ENCODE measurements around the gene DDN. TPM values are rescaled to one million over a fixed set of nuclear protein-coding genes. Genes with fewer than 3 reads are reported as not detected.

The DDN gene
- total and polyA plus RNA-seq, 8 donors: 0.03 to 0.12 (median 0.06) TPM; not detected in 3

GRCh38 chr12:48956279-48957140 is 42.7 kb downstream of the DDN start:
- ATAC-seq (peak; percentile 34 to 83 (median 75)), FAIRE-seq (no peak), DNase-seq (peak in 5 of 6 donors; percentile 53 to 78 (median 63))
- Histone ChIP-seq H3K27me3 (no peaks in the 10 kb centered on the region), H3K4me3 (peak overlapping the region; percentile 60 to 97 (median 94)), H3K36me3 (no peaks in the 10 kb centered on the region), H3K27ac (peak overlapping the region; percentile 35 to 66 (median 50)), H3K9me3 (no peaks in the 10 kb centered on the region), H3K4me1 (peaks cover 0 to 19% (median 6%) of the 10 kb centered on the region in 3 donors)
- WGBS, 2 donors: 2% methylated on average over 26 to 29 of the region's 29 CpGs
- TF ChIP-seq CTCF (IDR thresholded peaks at IDR 0.05): no peak
- intact Hi-C loops (cut with DNase I): no loop called here

- no peaks in the 10 kb centered on the region for H3K27me3 ChIP-seq
- H3K27ac ChIP-seq: no peak overlapping the region
- H3K36me3 ChIP-seq: no peaks in the 10 kb centered on the region
- no peak for TF ChIP-seq CTCF (IDR thresholded peaks at IDR 0.05)
- intact Hi-C loops (cut with DNase I): no loop called here
- H3K9me3 ChIP-seq: no peaks in the 10 kb centered on the region
- WGBS, 2 donors: 89 to 94% methylated on average over 3 of the region's 3 CpGs
- no peak overlapping the region for H3K4me3 ChIP-seq
- no peak for ATAC-seq
- H3K4me1 ChIP-seq: peaks cover 0 to 19% (median 6%) of the 10 kb centered on the region in 3 donors
- no peak for FAIRE-seq
- DNase-seq: no peak
These were observed 44.2 kb downstream of the DDN start for GRCh38 chr12:48954841-48955501.

- Histone ChIP-seq H3K9me3 (no peaks in the 10 kb centered on the region), H3K36me3 (no peaks in the 10 kb centered on the region), H3K27me3 (no peaks in the 10 kb centered on the region), H3K27ac (no peak overlapping the region), H3K4me3 (no peak overlapping the region), H3K4me1 (peaks cover 0 to 19% (median 6%) of the 10 kb centered on the region in 3 donors)
- ATAC-seq (no peak), DNase-seq (peak in 1 of 6 donors; percentile 6), FAIRE-seq (no peak)
- no peak for TF ChIP-seq CTCF (IDR thresholded peaks at IDR 0.05)
- WGBS, 2 donors: 96 to 97% methylated on average over 3 of the region's 3 CpGs
- intact Hi-C loops (cut with DNase I): no loop called here
These were observed 45.1 kb downstream of the DDN start for GRCh38 chr12:48954061-48954460.

GRCh38 chr12:48952691-48953090 is 46.5 kb downstream of the DDN start:
- no peak for TF ChIP-seq CTCF (IDR thresholded peaks at IDR 0.05)
- H3K4me1 ChIP-seq: peaks cover 0 to 12% (median 6%) of the 10 kb centered on the region in 3 donors
- ATAC-seq: no peak
- no peaks in the 10 kb centered on the region for H3K27me3 ChIP-seq
- H3K27ac ChIP-seq: no peak overlapping the region
- H3K9me3 ChIP-seq: no peaks in the 10 kb centered on the region
- 85 to 92% methylated on average over 4 of the region's 4 CpGs for WGBS, 2 donors
- no peaks in the 10 kb centered on the region for H3K36me3 ChIP-seq
- intact Hi-C loops (cut with DNase I): no loop called here
- H3K4me3 ChIP-seq: no peak overlapping the region
- DNase-seq: peak in 1 of 6 donors; percentile 21
- no peak for FAIRE-seq

Measured in pancreas (tissue), 10 donors.